GM04503 (cell line): ENCODE data around the gene ALKBH8.
"Not testable (repeated sequence)": the region's sequence is repeated elsewhere in the genome, so short reads cannot be mapped to it uniquely, and the experiment has no call there.

Source experiments
- DNase-seq: peaks from one replicate; pipeline ENCODE4 v3.0.0-alpha.2; 2012; ENCODE audit warnings: low read depth

ALKBH8 gene, protein sequence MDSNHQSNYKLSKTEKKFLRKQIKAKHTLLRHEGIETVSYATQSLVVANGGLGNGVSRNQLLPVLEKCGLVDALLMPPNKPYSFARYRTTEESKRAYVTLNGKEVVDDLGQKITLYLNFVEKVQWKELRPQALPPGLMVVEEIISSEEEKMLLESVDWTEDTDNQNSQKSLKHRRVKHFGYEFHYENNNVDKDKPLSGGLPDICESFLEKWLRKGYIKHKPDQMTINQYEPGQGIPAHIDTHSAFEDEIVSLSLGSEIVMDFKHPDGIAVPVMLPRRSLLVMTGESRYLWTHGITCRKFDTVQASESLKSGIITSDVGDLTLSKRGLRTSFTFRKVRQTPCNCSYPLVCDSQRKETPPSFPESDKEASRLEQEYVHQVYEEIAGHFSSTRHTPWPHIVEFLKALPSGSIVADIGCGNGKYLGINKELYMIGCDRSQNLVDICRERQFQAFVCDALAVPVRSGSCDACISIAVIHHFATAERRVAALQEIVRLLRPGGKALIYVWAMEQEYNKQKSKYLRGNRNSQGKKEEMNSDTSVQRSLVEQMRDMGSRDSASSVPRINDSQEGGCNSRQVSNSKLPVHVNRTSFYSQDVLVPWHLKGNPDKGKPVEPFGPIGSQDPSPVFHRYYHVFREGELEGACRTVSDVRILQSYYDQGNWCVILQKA

DNA sequence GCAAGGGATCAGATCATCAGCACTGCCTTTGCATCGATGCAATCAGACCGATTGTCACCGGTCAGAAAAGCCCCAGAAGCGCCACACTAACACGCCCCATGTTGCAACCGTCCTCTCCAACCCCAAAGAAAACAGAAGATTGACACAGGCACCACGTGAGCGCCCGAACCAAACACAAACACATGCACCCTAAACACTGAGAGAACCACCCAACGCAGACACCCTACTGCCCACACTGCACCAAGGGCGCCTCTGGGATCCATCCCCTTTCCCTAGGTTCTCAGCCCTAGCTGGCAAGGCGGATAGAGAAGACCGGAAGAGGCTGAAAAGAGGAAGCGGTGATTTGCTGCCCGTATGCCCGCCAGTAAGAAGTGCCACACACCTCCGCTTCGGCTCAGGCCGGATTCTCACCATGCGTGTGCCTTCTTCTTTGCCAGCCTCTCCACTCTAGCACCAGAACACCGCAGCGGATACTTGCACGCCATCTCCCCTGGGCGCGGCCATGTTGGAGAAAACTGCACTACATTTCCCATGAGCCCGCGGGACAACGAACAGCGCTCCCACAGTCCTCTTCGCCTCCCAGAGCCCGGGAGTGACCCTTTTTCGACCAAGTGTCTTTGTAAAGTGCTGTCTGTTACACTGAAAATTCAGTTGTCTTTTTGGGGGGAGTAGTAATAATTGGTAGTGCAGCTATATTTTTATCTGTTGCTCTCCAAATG lies at the start of gene ALKBH8:
Gene ALKBH8, minus strand, starts transcription at position 517 of the 719 bp plus-strand sequence. CDS start 4,842 bp downstream, outside the sequence.
- no peak for DNase-seq

DNA sequence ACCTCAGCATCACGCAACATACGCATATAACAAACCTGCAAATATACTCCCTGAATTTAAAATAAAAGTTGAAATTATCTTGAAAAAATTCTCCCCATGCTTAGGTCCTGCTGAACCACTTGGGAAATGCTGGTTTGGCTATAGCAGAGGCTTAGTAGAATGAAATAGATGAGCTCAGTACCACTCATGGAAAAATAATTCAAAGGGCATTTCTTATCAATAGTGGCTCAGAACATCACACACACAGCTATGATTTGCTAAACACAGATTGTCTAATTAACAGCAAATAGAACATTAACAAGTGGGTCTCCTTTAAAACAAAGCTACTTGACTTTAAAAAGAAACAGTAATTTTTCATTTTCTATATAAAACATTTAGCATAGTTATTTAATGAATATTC lies 46.9 kb upstream of the ALKBH8 start:
- DNase-seq = no peak

DNA sequence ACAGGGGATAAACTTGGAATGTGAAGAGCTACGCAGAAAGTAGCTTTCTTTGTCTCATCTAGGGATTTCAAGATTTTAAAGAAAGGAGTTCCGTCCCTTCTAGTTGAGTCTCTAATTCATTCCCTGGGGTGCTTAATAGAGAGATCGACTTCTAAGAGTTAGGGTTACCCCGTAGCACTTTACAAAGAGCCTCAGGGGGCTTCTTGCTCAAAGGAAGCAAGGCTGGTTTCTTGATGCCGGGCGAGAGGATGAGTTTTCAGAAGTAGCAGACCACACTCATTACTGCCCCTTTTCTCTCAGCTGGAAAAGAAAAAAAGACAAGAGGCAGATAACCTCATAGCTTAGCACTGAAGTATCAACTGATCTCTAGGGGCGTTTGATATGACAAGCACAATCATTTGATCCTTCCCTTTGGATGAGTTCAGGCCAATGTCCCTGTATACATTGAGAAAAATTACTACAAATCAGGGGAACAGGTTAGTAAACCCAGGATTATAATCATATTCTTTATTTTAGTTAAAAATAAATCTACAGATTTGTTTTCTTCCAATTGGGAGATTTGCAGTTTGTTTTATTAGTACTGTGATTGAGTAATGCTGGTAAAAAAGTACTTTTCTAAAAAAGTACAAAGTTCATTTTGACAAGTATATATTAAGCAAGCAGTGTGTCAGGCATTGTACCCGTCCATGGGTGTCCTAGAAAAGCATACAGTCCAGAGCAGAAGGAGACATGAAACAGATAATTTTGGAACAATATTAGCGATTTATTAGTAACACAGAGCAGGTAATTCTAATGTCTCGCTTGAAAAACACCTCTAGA lies 44.1 kb upstream of the ALKBH8 start:
- DNase-seq = no peak

DNA sequence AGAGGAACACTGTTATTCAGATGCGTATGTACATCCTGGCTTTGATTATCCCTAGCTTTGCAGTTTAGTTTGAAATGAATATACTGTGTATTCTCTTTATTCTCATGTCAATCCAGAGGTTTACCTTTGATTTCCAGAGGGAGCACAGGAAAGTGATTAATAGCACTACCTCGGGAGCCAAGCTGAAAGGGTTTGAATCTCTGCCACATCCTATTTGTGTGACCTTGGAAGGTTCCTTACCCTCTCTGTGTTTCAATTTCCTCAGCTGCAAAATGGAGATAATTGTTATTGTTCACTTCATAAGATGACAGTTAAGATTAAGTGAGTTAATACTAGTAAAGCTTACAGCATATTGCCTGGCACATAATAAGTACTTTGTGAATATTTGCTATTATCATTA lies 43.3 kb upstream of the ALKBH8 start:
- no peak for DNase-seq

DNA sequence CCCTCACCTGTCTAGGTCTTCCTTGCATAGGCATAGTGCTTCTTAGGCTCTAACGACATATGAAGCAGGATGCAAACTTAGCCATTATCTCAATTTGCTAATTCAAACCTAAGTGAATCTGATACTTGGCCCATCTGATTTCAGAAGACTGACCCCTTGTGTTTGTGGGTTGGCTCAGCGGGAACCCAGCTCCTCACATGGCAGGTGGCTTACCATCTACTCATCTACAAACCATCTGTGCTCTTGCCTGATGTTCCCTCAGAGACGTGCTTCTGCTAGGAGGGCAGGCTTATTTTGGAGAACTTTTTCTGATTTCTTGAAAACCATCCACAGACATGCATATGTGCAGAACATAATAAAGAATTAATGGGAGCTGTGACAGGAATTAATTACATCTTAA lies 40.6 kb upstream of the ALKBH8 start:
- DNase-seq = no peak

DNA sequence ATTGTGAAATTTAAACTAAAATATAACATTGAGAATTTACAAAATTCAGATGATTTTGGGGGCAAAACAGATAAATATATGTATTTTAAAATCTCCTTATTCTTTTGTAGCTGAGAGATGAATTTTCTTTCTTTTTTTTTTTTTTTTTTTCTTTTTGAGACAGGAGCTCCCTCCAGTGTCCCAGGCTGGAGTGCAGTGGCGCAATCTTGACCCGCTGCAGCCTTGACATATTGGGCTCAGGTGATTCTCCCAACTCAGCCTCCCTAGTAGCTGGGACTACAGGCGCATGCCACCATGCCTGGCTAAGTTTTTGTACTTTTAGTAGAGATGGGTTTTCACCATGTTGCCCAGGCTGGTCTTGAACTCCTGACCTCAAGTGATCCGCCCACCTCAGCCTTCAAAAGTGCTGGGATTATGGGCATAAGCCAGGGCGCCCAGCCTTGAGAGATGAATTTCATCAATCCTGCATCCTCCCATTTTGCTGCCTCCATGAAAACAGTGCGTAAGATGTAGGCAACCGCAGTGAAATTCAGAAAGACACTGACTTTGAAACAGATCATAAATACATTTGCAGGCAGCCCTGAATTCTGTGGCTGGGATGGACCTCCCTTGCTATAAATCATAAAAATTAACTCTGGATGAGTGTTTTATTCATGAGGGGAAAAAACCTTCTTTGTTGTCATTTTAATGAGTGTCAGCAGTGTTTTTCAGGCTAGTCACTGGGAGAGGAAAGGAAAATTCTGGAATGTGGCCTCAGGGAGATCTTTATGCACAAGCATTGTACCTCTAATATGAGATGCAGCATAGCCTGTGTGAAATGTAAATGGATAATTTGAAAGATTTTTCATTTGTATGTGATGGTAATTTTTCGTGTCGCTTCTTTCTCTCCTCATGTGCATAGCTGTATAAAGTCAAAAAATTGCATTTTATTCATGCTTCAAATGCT lies 39.8 kb upstream of the ALKBH8 start:
- no peak for DNase-seq

DNA sequence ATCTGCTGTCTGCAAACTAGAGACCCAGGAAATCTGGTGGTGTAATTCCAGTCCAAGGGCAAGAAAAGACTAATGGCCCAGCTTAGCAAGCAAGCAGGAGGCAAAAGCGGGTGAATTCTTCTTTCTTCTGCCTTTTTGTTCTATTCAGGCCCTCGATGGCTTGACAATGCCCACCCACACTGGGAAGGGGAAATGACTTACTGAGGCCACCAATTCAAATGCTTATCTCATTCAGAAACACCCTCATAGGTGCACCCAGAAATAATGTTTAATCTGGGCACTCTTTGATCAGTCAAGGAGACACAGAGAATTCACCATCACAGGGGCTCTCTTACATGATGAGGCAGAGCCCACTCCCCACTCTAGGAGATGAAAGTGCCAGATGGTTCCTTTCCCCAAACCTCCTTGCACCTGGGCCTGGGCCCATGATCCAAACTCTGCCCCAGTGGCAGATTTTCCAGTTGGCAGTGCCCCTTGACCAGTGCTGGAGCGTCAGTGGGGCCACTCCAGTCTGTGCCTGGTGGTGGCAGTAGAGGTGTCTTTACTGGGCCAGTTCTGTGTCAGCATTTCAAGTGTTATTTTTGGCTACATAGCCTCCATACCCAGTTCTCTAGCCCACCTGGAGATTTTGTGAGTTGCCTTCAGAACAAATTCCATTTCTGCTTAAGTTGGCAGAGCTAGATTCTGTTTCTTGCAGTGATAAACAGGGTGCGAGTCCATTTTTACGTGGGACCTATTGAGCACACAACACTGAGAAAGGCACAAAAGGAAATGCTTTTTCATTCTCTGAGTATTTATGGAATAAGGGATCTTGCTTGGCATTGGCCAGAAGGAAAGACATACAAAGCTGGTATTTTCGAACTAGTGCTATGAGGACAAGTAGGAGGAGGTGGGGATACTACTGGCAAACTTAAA lies 32.9 kb upstream of the ALKBH8 start:
- no peak for DNase-seq

DNA sequence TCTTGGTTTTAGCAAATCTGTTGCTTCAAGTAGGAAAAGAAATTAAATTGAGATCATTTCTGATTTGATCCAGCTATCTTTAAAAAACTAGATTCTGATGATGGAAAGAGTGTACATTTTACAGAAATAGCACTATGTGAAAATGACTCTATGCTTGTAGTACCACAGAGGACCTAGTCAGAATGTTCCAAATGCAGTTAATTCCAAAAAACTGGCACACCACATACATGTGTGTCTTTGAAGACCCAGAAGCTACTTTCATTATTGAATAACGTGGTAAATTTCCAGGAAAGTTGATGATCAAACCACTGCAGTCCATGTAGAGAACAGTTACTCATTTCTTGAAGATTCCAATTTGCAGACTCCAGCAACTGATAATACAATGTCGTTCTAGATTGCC lies 29.2 kb upstream of the ALKBH8 start:
- no peak for DNase-seq

DNA sequence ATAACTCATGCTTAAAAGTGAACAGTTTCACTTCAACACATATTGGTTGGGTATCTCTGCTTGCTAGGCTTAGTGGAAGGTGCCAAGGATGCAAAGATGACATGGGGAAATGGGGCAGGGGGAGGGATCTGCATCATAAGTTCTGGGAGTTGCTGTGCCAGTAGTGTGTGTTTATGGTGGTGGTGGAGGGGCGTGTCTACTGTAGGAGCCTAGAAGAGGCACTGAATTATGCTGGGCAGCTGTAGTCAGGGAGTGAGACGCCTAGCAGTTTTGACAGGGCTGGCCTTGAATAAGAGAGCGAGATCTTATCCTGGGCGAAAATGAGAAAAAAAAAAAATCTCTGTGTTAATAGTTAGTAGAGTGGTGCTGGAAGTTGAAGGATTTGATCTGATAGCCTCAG lies 28.4 kb upstream of the ALKBH8 start:
- no peak for DNase-seq

DNA sequence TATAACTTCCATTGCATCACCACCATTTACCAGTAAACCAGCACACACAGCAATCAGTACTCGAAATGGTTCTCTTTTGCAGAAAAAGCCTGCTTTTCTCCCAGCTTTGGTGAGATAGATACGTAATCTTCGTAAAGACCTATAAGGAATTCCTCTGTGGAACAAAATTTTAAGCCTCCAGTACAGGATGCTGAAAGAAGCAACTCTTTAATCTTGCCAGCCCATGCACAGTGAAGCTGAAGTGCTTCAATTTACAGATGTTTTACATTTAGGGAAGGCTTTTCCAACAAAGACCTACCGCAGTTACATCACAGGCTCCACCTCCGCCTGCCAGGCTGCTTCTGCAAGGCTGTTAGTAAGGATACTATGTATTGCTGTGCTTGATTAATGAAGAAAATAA lies 27.3 kb upstream of the ALKBH8 start:
- DNase-seq = no peak

DNA sequence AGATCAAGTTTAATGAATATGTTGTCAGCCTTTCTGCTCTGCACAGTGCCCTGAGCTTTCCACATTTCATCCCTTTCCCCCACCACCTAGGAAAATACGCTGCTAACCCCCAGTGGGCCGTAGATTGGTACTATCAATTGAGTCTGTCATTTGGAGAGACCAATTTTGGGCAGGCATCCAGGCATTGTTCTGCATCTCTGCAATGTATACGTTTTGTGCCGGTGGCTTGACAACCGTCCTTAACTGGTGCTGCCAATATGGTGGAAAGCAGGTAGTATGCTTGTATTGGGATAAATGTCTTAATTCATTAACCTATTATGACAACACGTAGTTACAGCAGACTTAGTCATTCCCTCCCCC lies 26.7 kb upstream of the ALKBH8 start:
- DNase-seq = no peak

DNA sequence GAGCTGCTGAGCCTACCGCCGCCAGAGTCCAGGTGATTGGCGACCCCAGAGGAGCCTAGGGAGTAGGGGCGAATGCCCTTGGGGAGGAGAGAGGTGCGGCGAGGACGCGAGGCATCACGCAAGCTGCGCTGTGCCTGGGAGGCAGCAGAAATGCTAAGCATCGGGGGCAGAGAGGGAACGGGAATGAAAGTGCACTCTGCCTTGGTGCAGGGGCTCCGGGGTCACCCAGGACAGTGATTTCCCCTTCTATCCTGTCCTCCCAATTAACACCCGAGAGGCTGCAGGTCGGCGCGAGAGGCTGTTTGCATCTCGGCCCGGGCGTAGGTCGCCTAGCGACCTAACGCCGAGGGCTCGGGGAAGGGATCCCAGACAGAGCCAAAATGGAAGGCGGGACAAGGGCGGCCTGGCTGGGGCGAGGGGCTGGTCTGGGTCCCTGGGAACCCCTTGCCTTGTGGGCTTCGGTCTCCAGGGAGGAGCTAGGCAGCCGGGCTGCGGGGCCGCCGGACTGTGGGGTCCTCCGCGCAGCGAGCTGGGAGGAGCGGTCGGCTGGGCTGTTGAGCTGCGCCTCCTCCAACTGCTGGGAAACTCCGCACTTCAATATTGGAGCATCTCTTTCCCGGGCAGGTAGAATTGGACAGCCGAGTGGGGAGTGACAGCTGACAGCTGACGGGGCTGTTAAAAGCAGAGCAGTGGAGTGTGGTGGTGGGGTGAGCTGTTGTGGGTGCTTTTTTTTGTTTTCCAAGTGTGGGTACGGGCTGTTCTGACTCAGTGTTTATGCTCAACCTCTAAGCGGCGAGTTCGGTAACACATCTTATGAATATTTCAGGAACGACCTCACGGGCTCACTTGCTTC lies 26.1 kb upstream of the ALKBH8 start:
- DNase-seq = no peak

DNA sequence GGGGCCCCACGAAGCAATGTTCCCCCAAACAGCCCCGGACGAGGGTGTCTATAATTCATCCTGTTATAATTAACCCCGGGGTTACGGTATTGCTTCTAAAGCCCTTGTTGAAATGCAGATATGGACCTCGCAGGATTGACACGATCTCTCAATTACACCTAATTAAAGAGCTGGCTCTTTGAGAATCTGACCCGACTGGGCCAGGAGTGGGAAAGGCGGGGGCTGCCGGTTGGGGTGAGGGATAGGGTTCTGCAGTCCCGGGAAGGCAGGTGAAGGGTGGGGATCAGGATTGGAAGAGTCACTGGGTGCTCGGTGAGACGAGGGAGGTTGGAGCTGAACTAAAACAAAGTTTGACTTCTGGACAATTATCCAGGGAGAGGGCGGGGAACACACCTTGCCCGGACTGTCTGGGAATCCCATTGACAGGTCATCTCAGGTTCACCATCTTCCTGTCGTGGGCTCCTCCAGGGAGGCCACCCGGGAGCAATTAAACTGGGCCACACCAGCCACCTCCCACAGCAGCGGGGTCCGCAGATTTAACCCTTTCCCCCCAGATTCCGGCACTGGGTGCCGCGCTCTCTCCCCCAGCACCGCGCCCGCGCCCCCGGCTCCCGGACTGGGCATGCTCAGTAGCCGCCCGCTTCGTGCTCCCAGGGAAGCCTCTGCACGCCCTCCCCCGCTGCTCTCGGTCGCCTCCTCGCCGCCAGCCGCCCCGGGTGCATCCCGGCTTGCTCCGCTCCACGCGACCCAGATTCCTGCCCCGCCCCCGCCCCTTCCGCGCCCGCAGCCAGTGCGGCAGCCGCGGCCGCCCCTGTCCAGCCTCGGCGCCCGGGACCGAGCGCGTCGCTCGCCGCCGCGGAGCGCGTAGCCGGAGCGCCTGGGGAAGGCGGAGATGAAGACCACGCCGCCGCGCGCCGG lies 25.2 kb upstream of the ALKBH8 start, which contains the start of gene ELMOD1:
Gene ELMOD1, plus strand, starts transcription at position 688 of the 918 bp plus-strand sequence. CDS start 27,043 bp downstream, outside the sequence.
- no peak for DNase-seq

DNA sequence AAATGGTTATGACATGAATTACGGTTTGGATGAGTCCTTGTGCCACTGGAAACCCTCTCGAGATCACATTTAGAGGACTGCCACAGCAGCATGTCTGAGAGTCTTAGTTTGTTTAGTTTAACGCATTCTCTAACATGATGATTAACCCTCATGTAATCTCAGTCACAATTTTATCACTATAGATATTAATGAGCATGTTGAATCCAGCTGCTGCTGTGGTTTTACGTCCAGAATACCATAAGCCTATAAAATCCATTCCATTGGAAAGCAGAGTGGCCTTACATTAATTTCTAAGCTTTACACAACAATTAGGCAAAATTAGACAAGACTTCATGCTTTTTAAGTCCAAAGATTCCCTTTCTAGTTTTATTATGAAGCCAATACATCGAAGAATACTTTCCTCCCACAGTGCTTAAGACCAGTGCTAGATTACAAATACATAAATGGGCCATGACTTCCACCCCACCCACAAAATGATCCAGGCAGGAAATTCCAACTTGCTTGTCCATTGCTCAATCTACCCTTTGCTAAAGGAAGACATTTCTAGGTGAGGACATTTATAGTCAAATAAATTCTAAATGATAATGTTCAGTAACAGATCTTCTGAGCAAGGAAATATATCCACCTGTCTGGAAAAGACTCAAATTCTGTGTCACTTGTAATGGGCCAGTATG lies 21.9 kb upstream of the ALKBH8 start:
- DNase-seq = no peak

DNA sequence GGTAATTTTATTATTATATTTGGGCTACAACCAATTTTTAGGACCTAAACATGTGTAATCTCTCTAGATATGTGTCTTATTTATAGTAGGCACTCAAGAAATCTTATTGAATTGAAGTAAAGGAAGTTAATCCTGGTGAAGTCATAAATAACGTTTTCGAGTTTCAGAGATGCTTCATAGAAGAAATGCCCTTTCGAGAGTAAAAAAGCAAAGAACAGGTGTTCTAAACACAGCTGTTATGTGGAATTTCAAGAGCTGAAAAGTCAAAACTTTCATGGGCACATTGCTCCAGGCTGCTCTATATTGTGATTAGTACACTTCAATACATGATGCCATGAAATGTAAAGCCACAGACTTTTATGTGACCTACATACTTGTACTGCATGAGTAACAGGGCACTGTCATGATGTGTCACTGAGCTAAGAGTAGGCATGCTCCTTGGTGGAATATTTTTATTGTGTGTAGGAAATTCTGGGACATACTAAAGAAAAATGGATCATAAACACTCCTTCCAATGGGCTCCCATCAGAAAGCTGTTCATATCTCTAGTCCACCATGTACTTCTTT lies 18.2 kb upstream of the ALKBH8 start:
- no peak for DNase-seq

DNA sequence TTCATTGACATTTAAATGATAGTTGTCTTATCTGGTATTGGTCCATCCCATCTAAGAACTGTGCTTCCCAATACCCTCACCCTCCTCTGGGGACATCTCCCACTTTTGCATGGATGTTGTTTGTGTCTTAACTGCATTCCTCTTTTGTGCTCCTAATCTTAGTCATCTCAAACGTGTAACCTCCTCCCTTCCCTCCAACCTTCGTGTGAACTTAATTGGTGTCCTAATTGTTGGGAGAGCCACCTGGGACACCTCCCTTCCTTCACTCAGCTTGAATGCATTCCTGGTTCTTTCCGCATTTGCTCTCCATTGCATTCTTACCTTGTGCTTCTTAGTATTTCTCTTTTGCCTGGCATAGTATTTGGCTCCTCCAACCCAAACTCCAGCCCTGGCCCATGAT lies 15.6 kb upstream of the ALKBH8 start:
- no peak for DNase-seq

DNA sequence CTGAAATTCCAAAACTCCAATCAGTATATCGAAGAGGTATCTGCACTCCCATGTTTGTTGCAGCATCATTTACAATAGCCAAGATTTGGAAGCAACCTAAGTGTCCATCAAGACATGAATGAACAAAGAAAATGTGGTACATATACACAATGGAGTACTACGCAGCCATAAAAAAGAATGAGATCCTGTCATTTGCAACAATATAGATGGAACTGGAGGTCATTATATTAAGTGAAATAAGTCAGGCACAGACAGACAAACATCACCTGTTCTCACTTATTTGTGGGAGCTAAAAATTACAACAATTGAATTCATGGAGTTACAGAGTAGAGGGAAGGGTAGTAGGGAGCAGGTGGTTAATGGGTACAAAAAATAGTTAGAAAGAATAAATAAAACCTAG lies 13.6 kb upstream of the ALKBH8 start:
- DNase-seq = not testable (repeated sequence)
